ENCODE measurements around the gene ABLIM3. TPM values are rescaled to one million over a fixed set of nuclear protein-coding genes. Genes with fewer than 3 reads are reported as not detected.

The ABLIM3 gene
- total RNA-seq, 1 donor from 2014 or later: 87.7 TPM

GRCh38 chr5:149154650-149155049 is 13.4 kb downstream of the ABLIM3 start:
- ATAC-seq (no peak), DNase-seq (ENCODE audit: low spot score) (no peak)

DNA sequence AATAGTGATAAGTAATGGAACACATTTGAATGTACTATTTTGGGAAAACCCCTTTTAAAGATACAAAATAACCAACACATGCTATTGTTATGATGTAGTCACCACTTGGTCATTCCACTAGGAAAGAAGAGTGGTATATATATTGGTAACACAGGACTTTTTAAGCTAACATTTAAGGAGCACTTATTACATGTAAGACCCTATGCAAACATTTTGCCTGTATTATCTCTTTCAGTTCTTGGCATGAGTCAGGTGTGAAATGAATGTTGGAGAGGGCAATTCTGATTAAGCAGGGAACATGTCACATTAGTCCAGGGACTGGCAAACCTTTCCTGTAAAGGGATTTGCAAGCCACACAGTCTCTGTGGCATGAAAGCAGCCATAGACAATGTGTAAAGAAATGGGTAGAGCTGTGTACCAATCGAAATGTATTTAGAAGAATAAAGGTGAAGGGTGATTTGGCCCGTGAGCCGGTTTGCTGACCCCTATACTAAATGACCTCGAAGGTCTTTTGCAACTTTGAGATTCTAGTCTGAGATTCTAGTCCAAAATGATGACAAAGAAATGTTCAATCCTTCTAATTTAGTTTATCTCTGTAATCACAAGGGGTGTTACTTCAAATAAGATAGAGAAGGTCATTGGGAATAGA is 15.3 kb downstream of the ABLIM3 start:
- ATAC-seq (no peak), DNase-seq (ENCODE audit: low spot score) (no peak)

- no peak for ATAC-seq
- no peak for DNase-seq (ENCODE audit: low spot score)
Observed at GRCh38 chr5:149157330-149157729, 16.0 kb downstream of the ABLIM3 start.

- peak; percentile 70 for ATAC-seq
- DNase-seq (ENCODE audit: low spot score): peak; percentile 78
Observed at GRCh38 chr5:149160291-149160787, 19.0 kb downstream of the ABLIM3 start.

DNA sequence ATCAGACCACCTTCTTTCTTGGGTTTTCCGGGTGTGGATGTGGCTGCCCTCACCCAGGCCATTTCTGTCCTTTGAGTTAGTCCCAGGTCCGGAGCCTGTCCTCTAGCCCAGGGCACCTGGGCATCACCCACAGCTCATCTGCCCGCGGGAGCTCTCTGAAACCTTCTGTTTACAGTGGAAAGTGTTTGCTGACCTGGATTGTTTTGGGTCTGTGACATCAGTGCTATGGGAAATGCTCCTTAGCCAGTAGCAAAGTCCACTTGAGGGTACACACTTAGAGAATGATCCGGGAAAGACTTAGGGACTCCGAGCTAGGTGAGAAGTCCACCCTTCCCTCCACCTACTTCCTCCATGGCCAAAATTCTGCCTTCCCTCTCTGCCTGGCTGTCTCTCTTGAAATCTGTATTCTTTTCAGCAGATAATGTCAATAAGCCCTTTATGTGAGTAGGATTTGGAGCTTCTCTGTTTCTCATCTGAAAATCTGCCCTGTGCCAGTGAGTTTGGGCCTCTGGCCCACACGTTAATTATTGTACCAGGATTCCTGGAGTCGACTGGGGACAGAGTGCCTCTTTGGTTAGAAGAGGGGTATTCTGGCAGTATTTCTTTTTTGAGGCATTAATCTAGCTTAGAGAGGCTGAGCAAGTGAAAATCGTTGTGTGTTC is 19.9 kb downstream of the ABLIM3 start:
- DNase-seq (ENCODE audit: low spot score): peak; percentile 93
- ATAC-seq: peak; percentile 85

GRCh38 chr5:149161850-149162249 is 20.6 kb downstream of the ABLIM3 start:
- no peak for DNase-seq (ENCODE audit: low spot score)
- no peak for ATAC-seq

DNA sequence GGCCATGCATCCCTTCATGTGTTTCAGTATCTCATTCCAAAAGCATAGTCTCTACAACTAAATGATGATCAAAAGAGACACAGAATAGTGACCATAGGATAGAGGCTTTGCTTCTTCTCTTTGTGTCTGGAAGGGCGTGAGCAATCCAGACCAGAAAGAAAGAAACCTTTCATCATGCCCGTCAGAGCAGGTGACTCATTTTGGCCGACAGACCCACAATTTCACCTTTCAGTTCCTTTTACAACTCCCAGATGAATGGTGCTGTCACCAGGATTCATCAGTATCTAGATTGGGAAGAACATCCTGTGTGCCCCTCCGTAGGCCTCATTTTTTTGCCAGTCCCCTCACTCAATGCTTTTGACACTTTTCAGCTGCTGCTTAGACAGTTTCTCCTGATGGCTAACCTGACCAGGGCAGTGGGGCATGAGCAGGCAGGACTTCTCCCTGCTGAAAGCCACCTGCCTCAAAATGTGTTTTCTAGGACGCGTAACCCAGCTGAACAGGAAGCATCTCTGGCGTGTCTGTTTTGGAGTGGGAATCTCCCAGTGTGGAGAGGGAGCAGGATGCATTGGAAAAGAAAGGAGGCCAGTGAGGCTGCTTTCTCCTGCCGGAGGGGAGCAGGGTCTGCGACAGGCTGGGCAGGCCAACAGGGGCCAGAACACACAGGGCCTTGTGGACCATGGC is 21.2 kb downstream of the ABLIM3 start:
- no peak for ATAC-seq
- DNase-seq (ENCODE audit: low spot score): no peak

DNA sequence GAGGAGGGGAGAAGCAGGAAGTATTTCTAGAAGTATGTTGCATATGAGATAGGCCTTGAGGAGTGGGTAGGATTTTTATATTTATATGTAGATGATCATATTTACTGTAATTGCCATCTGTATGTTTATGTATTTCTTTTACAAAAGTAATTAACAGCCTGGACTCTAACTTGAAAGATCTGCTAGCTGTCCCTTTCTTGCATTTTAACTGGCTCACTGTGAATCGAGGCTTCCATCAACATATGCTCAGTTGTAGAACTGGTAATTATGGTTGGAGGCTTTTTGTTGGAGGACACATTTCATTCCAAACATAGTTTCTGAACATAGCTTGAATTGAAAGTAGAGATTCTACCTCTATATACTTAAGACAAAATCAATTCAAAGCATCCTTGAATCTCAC is 23.4 kb downstream of the ABLIM3 start:
- no peak for DNase-seq (ENCODE audit: low spot score)
- no peak for ATAC-seq

DNA sequence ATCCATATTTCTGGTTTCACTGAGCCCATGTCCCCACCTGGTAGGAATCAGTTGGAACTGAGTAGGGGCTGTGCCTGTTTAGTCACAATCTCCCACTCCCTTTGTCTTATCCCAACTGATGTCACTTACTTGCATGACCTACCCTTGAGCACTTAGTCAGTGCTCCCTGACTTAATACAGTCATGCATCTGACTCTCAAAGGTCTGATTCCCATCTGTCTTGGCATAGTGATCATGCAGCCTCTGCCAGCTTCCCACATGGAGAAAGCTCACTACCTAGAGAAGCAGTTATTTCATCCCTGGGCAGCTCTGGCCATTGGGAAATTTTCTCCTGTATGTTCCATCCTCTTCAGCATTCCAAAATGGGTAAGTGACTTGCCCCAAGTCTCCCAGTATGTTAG is 24.8 kb downstream of the ABLIM3 start:
- no peak for DNase-seq (ENCODE audit: low spot score)
- ATAC-seq: no peak

DNA sequence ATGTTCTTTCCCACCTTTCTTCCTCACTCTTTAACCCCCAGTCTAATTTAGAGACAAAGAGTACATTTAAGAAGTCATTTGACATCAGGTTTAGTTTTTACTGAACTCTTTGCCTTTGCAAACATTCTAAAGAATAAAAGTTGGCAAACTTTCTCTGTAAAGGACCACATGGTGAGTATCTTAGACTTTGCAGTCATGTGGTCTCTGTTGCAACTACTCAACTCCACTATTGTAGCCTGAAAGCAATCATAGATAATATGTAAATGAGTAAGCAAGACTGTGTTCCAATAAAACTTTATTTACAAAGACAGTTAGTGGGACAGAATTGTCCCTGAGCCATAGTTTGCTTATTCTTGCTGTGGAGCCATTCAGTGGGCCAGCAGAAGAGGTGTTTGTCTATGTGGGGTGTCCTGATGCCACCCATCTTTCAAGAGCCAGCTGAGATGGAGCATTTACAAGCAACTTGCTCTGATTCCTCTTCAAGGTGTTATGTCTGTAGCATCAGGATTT is 25.4 kb downstream of the ABLIM3 start:
- DNase-seq (ENCODE audit: low spot score) (no peak), ATAC-seq (no peak)

DNA sequence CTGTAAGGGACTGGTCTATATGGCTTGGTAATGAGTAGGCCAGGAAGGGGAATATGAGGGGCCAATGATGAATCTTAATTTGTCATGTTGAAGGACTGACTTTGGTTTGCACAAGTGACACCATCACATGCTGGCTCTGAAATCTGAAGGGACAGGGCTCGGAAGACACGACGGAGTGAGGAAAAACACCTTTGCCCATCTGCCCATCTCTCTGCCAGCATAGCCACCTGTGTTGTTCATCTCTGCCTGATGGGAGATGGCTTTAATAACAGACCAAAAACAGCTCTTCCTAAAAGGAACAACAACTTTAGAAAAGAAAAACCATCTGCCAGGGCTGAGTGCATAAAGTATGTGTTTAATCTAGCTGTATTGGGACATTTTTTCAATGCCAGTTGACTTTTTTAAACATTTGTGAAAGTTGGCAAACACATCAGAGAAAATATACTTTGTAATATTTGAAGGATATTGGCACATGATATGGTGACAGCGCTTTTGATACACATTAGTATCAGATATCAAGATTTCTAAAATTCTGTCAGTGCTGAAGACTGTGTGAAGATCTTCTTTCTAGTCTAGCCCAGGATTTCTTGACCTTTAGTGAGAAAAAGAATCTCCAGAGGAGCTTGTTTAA is 27.1 kb downstream of the ABLIM3 start:
- ATAC-seq (peak; percentile 13), DNase-seq (ENCODE audit: low spot score) (no peak)

DNA sequence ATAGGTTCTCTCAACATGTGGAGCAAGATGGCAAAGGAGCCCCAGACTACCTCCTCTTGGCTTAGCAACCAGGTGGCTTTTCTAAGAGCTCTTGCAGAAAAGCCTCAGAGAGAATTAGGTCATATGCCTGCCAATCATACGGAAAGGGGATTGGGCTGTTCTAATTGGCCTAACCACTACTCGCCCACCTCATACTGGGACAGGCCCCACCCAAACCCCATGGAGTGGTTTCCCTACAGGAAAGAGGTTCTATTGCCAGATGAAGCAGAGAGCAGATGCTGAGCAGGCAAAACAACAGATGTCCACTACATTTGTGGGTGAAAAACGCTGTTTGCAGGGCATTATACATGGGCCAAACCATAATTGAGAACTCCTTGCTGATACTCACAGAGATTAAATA is 29.0 kb downstream of the ABLIM3 start:
- ATAC-seq (no peak), DNase-seq (ENCODE audit: low spot score) (no peak)

DNA sequence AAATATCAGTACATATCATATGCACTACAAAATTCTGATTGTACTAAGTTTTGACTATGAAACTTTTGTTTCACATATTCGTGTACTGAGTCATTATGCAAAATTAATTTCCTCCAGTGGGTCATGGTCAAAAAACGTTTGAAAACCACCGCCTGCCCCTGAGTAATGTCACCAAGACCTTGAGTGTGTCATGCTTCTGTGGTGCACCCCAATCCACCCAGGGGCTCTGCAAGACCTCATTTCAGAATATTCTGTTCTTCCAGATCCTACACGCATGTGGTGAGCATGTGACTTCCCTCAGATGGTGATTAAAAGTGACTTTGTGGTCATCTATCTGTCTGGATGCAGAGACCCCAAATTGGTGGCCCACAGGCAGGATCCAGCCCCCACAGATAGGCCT is 31.0 kb downstream of the ABLIM3 start:
- no peak for ATAC-seq
- DNase-seq (ENCODE audit: low spot score): no peak

DNA sequence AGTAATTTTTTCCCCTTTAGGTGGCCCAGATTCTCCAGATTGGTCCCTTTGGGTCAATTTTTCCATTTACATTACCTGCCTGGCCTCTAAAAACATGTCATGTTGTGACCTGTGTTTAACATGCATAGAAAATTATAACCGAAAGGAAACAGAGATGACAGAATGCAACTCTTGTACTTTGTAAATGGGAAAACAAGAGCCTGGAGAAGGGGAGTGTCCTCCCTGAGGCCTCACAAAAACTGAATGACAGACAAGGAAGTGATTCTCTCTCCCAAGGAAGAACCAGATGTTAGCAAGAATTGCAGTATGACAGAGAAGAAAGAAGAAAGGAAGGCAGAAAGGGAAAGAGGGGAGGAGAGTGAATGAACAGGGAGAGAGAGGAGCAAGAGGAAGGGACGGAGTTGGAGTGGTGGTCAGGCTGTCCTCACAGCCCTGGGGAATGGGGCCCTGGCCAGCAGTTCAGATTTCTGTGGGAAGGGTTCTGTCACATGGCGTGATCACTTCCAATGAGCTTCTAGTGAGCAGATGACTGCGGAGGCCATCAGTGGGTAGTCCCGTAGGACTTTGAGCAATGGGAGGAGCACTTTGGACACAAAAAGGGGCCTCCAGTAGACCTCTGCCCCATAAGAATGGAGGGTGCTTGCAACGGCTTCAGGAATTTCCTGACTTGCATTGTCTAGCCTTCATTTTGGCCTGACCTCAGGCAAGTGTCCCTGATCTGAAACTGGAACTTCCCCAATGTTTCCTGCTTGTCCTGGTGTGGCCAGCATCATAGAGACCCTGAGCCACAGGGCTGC is 31.6 kb downstream of the ABLIM3 start:
- ATAC-seq (no peak), DNase-seq (ENCODE audit: low spot score) (no peak)

DNA sequence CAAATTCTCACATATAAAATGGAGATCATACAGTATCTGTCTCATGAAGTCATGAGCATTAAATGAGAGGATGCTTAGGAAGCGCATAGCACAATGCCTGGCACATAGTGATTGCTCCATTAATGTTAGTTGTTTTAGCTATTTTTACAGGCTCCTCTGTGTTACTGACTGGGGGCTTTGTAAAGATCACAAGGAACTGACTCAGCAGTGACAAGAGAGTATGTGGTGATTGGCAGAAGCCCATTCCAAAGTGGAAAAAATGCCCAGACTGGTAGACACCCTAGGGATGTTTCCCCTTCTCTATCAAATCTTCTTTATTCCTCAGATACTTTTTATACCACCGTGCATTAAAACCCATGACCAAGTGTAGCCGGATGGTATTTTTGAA is 33.5 kb downstream of the ABLIM3 start:
- ATAC-seq (no peak), DNase-seq (ENCODE audit: low spot score) (no peak)

DNA sequence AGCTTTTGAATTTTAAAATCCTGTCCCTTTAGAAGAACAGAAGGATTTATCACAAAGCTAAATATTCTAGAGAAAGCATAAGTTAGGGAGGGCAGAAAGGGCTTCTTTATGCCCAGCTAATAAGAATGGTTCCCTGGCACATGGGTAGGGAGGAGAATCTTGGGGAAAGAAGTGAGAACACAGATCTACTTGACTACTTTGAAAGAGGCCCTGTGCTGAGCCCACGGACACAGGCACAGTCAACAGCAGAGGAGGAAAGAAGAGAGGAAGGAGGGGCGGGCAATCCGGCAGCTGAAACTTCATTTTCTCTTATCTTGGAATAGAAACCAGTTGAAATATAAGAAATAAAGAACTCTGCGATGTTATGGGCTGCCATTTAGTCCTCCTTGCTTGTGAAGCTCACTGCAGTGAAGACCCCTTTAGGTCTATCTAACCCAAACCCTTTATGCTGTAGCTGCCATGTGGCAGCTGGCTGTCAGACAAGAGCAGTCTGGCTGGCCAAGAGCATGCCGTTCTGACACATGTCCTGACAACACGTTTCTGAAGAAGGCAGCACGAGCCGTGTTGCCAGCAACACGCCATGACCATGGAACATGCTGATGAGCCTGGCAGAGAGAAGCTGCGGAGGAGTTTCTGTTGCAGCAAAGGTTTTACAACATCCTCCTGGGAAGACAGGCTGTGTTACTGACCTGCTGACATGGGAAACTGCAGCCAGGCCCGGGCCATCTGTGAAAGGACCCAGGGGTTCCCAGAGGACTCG is 34.2 kb downstream of the ABLIM3 start:
- ATAC-seq (peak; percentile 14), DNase-seq (ENCODE audit: low spot score) (no peak)

DNA sequence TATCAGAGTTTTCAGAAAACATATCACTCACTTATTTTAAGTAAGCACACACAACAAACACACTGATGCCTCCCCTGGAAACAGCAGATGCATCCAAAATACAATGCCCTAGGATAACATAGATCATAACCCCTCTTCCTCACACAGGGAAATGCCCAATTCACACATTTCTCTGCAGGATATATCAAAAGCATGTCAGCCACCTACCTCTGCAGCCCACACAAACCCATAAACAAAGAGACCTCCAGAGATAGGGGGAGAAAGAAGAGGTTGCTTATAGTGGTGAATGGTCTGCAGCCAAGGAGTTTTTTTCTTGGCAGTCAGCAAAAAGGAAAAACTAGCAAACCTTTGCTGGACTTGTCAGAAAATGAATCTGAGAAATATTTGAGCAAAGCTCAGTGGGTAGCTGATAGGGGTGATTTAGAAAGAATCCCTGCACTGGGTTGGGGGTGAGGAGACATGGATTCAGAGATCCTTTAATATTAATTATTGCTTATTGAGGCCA is 36.1 kb downstream of the ABLIM3 start:
- ATAC-seq (no peak), DNase-seq (ENCODE audit: low spot score) (no peak)

DNA sequence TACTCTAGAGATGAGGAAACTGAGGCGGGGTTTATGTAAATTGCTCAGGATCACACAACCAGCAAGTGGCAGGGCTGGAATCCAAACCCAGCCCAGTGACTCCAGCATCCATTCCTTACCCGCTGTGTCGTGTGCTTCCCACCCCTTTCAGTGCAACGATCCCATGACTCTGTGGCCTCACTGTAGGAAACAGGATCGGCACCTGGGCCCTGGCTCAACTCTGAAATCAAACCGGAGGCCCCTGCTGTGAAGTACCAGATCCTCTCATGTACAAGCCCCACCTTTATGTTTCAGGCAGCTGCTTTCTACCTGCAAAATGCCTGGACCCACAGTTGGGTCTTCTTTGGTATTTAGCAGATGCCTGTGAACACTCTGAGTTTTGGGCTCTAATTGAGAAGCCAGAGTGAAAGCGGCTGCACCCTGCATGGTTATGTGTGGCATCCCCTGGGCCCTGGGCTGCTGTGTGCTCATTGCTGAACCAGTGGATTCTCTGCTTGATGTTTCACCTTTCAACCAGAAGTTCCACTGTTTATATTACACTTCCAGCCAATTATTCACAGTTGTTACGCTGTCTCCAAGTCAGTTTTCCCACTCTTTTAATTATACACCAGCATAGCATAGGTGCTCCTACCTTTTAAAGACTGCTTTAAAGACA is 36.7 kb downstream of the ABLIM3 start:
- DNase-seq (ENCODE audit: low spot score) (no peak), ATAC-seq (peak; percentile 10)

DNA sequence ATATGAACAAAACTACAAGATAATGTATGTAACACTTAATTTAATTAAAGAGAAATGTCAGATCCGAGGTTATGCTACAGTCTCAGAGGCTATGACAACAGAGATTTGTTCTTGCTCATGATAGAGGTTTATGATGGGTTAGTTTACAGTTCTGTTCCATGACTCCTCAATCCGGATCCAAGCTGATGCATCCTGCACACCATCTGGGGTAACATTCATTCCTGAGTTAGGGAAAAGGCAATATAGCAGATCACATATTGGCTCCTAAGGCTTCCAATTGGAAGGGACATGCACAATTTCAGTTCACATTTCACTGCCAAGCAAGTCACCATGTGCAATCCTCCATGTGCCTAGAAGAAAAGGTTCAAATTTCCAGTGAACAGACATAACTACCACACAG is 40.4 kb downstream of the ABLIM3 start:
- ATAC-seq (no peak), DNase-seq (ENCODE audit: low spot score) (no peak)

Data from left lobe of liver (tissue), 2 donors.